Stimulated activated naive CD8-positive, alpha-beta T cell treated with anti-CD3 and anti-CD28 coated beads, Interleukin-15, amount 100 ng/mL, for 72 hours (primary cell): ENCODE results near the gene ZBTB22.

Source experiments
- ATAC-seq: fragments of 150-1000 bp; cut with Tn5 transposase; 2 replicates; pipeline ENCODE4 v1.10.0; 2021; ENCODE audit warnings: mild to moderate bottlenecking, moderate library complexity
- DNase-seq, 2 donors: peaks; one replicate each; pipeline ENCODE4 v3.0.0; 2021 to 2022
- H3K27ac Mint-ChIP-seq, 2 donors: one replicate each; pipeline ENCODE4 v1.8.0; 2022; ENCODE audit warnings: mild to moderate bottlenecking in 2 of 2, mixed read lengths in 2 of 2, moderate library complexity in 2 of 2
- H3K27me3 Mint-ChIP-seq: one replicate; pipeline ENCODE4 v1.8.0; 2022; ENCODE audit warnings: mixed read lengths
- H3K4me1 Mint-ChIP-seq: one replicate; pipeline ENCODE4 v1.8.0; 2022; ENCODE audit warnings: mild to moderate bottlenecking, mixed read lengths
- H3K4me3 Mint-ChIP-seq, 2 donors: one replicate each; pipeline ENCODE4 v1.8.0; 2022; ENCODE audit warnings: mild to moderate bottlenecking in 2 of 2, mixed read lengths in 2 of 2, moderate library complexity in 1 of 2
- H3K9me3 Mint-ChIP-seq, 2 donors: one replicate each; pipeline ENCODE4 v1.8.0; 2022; ENCODE audit warnings: mixed read lengths in 2 of 2

The ZBTB22 gene

GRCh38 chr6:33271117-33271467 lies 46.5 kb downstream of the ZBTB22 start:
- H3K4me1 Mint-ChIP-seq, result peaks cover 52% of the 10 kb centered on the region
- peak overlapping the region; percentile 87 to 97 for H3K4me3 Mint-ChIP-seq

More at GRCh38 chr6:33271117-33271467, 46.5 kb downstream of the ZBTB22 start:
- Mint-ChIP-seq H3K27ac (peak overlapping the region; percentile 99 to 100), H3K9me3 (no peaks in the 10 kb centered on the region), H3K27me3 (no peaks in the 10 kb centered on the region)
- ATAC-seq (peak; percentile 20), DNase-seq (no peak)
